Keratinocyte (primary cell): ENCODE measurements around the gene ASIC2.

Experiments
- EZH2 ChIP-seq: IDR thresholded peaks from one replicate; pipeline ENCODE4 v1.6.1; 2012; ENCODE audit warnings: inconsistent platforms, mild to moderate bottlenecking, low read length, moderate library complexity
- TF ChIP-seq, protein P1 (sequence below), 3 experiments: IDR thresholded peaks in 1 of 3; conservative IDR thresholded peaks in 1 of 3; optimal IDR thresholded peaks in 1 of 3; 2 replicates in 2 of 3; 3 replicates in 1 of 3; pipeline versions ENCODE3 to v1.5.1; 2011; ENCODE audit warnings: low read length in 3 of 3, mild to moderate bottlenecking in 3 of 3, moderate library complexity in 2 of 3, control low read depth in 1 of 3, inconsistent platforms in 1 of 3; ENCODE audit not compliant: insufficient read depth in 2 of 3; ENCODE audit errors: extremely low read depth in 1 of 3

DNA sequence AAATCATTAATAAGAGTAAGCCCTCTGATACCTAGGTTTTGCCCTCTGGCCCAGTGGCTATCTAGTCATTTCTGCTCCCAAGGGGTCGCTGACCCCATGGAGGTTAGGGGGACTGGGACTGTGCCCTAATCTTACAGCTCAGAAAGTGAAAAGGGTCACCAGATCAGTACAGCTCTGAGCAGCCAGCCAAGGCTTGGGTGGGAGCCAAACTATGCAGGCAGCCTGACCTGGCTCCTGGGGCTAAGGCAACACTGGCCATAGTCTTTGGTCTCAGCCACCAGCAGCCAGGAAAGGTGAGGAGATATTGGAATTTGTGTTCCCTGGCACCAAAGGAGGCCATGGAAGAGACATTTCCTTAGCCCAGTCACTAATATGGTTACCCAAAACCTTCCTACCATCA lies 67.6 kb downstream of the ASIC2 start:
- TF ChIP-seq, protein P1, sequence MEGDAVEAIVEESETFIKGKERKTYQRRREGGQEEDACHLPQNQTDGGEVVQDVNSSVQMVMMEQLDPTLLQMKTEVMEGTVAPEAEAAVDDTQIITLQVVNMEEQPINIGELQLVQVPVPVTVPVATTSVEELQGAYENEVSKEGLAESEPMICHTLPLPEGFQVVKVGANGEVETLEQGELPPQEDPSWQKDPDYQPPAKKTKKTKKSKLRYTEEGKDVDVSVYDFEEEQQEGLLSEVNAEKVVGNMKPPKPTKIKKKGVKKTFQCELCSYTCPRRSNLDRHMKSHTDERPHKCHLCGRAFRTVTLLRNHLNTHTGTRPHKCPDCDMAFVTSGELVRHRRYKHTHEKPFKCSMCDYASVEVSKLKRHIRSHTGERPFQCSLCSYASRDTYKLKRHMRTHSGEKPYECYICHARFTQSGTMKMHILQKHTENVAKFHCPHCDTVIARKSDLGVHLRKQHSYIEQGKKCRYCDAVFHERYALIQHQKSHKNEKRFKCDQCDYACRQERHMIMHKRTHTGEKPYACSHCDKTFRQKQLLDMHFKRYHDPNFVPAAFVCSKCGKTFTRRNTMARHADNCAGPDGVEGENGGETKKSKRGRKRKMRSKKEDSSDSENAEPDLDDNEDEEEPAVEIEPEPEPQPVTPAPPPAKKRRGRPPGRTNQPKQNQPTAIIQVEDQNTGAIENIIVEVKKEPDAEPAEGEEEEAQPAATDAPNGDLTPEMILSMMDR (optimal IDR thresholded peaks at IDR 0.05 in 1 of 3, IDR thresholded peaks at IDR 0.05 in 1 of 3, conservative IDR thresholded peaks at IDR 0.05 in 1 of 3; ENCODE audit: extremely low read depth in 1 of 3, insufficient read depth in 2 of 3, low read length in 3 of 3), result no peak
- no peak for TF ChIP-seq EZH2
